Measurements from ENCODE around the gene PNPLA7. TPM values are rescaled to one million over a fixed set of nuclear protein-coding genes. Genes with fewer than 3 reads are reported as not detected.

PNPLA7 gene
- total and polyA plus RNA-seq, 7 donors, result 1.8 to 12.2 (median 8.2) TPM

DNA sequence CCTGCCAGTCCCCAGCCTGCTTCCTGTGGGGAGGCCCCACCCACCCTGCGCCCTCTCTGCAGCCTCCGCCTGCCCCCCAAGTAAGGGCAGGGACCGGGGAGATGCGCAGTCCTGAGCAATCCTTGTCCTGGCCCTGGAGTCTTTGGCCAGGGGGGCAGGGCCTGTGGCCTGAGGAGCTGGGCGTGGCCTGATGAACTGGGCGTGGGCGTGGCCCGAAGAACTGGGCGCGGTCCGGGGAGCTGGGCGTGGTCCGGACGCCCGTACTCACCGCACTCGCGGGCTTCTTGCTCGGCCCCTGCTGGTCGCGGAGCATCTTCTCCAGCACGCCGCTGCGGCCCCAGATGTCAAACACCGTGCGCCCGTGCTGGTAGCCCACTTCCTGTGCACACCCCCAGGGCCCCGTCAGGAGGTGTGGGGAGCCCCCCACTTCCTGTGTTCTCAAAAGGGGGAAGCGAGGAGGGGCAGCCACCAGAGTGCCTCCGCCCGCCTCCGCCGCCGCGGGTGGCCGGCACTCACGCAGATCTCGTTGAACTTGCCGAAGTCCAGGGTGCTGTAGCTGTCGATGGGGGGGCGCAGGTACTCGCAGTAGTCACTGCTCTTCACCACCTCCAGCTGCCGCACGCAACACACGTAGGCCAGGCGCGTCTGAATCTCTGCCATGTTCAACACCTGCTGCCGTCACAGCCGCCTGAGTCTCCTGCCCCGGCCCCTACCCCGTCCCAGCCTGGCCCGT lies 88.4 kb downstream of the PNPLA7 start:
- 36 to 69% methylated on average over 52 of the region's 52 CpGs for WGBS, 2 donors
- peak; percentile 73 for DNase-seq
- H3K27me3 ChIP-seq, result no peaks in the 10 kb centered on the region
- H3K36me3 ChIP-seq, result peaks cover 0 to 7% (median 0%) of the 10 kb centered on the region in 4 donors
- H3K27ac ChIP-seq, result no peak overlapping the region
- no peaks in the 10 kb centered on the region for H3K9me3 ChIP-seq
- no peak overlapping the region for H3K4me3 ChIP-seq
- peaks cover 0 to 27% (median 23%) of the 10 kb centered on the region in 4 donors for H3K4me1 ChIP-seq
- intact Hi-C loops (cut with DNase I), result no loop called here
- no peak for TF ChIP-seq POLR2AphosphoS5 (IDR thresholded peaks at IDR 0.05)
- no peak for TF ChIP-seq POLR2A (IDR thresholded peaks at IDR 0.05)
- TF ChIP-seq, protein P1, sequence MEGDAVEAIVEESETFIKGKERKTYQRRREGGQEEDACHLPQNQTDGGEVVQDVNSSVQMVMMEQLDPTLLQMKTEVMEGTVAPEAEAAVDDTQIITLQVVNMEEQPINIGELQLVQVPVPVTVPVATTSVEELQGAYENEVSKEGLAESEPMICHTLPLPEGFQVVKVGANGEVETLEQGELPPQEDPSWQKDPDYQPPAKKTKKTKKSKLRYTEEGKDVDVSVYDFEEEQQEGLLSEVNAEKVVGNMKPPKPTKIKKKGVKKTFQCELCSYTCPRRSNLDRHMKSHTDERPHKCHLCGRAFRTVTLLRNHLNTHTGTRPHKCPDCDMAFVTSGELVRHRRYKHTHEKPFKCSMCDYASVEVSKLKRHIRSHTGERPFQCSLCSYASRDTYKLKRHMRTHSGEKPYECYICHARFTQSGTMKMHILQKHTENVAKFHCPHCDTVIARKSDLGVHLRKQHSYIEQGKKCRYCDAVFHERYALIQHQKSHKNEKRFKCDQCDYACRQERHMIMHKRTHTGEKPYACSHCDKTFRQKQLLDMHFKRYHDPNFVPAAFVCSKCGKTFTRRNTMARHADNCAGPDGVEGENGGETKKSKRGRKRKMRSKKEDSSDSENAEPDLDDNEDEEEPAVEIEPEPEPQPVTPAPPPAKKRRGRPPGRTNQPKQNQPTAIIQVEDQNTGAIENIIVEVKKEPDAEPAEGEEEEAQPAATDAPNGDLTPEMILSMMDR (IDR thresholded peaks at IDR 0.05), result no peak
- TF ChIP-seq EP300 (IDR thresholded peaks at IDR 0.05), result no peak

DNA sequence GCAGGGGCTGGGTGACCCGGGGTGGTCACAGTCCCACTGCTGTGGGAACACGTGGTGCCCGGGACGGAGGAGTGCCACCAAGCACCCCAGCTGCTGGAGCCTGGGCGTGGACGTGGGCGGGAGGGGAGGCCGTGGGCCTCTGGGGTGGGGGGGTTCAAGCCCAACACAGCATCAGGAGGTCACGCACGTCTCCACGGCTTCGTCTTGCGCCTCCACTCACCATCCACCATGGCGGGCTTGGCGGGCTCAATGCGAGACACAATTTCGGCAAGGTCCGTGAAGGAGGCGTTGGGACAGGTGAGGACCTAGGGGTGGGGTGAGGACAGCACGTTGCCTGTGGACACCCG lies 88.9 kb downstream of the PNPLA7 start:
- DNase-seq, result no peak
- Histone ChIP-seq H3K9me3 (no peaks in the 10 kb centered on the region), H3K27ac (no peak overlapping the region), H3K36me3 (peaks cover 0 to 11% (median 0%) of the 10 kb centered on the region in 4 donors), H3K27me3 (no peaks in the 10 kb centered on the region), H3K4me3 (no peak overlapping the region), H3K4me1 (peaks cover 0 to 32% (median 23%) of the 10 kb centered on the region in 4 donors)
- intact Hi-C loops (cut with DNase I), result no loop called here
- WGBS, 2 donors, result 88 to 91% methylated on average over 21 of the region's 21 CpGs
- TF ChIP-seq POLR2A (IDR thresholded peaks at IDR 0.05), result no peak
- TF ChIP-seq POLR2AphosphoS5 (IDR thresholded peaks at IDR 0.05), result no peak
- TF ChIP-seq, protein P1 (IDR thresholded peaks at IDR 0.05), result no peak
- TF ChIP-seq EP300 (IDR thresholded peaks at IDR 0.05), result no peak

DNA sequence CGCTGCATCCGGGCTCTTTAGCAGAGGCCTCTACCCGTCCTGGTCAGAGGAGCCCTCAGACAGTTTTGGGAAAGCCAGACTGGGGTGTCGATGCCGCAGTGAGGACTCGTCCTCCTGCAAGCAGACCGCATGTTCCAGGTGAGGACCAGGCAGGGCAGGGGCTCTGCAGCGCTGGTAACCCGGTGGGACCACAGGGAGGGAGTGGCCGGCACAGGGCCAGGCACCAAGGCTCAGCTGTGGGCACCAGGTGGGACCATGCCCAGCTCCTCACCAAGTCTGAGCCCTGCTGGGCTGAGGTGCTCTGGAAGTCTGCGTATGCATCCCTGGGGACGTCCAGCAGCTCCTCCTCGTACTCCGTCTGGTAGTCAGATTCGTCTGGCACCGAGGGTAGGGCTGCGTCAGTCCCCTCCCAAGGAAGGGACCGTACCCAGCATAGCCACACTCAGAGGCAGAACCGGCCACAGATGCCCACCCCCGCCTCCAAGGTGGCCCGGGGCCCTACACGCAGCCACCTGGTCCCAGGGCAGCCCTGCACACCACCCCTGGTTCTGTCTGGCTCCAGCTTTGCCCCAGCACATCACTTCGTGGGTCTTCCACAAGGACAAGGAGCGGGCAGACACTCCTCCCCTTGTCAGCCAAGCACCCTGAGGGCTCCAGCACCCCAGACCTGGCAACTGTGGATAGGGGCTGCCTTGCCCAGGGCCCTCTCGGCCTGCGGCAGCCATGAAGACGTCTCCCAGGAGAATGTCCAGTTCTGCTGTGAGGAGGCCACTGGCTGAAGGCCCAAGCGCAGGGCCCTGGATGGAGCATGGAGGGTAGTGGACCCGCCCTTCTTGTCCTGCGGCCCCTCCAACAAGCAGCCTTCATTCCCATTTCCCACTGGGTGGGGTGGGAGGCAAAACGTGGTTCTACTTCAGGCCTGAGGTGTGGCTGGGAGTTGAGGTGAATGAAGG lies 89.6 kb downstream of the PNPLA7 start:
- Histone ChIP-seq H3K9me3 (no peaks in the 10 kb centered on the region), H3K4me1 (peaks cover 0 to 32% (median 23%) of the 10 kb centered on the region in 4 donors), H3K36me3 (peaks cover 0 to 11% (median 0%) of the 10 kb centered on the region in 4 donors), H3K4me3 (no peak overlapping the region), H3K27ac (no peak overlapping the region), H3K27me3 (no peaks in the 10 kb centered on the region)
- TF ChIP-seq POLR2A (IDR thresholded peaks at IDR 0.05) (no peak), POLR2AphosphoS5 (IDR thresholded peaks at IDR 0.05) (no peak), EP300 (IDR thresholded peaks at IDR 0.05) (no peak)
- TF ChIP-seq, protein P1 (IDR thresholded peaks at IDR 0.05), result no peak
- intact Hi-C loops (cut with DNase I), result no loop called here
- 93 to 94% methylated on average over 31 of the region's 31 CpGs for WGBS, 2 donors
- peak; percentile 67 for DNase-seq

GRCh38 chr9:137459601-137460362 lies 90.4 kb downstream of the PNPLA7 start:
- peaks cover 0 to 39% (median 29%) of the 10 kb centered on the region in 4 donors for H3K4me1 ChIP-seq
- intact Hi-C loops (cut with DNase I), result loop anchor here (5.0 to 10.0 kb wide), 2 partner anchors 37 to 145 kb away; partner anchors contain the start of genes ARRDC1, EXD3 and NOXA1
- H3K4me3 ChIP-seq, result peak overlapping the region; percentile 1 to 79 (median 68)
- H3K27me3 ChIP-seq, result no peaks in the 10 kb centered on the region
- 30 to 46% methylated on average over 15 of the region's 15 CpGs for WGBS, 2 donors
- peaks cover 0 to 11% (median 0%) of the 10 kb centered on the region in 4 donors for H3K36me3 ChIP-seq
- no peak for DNase-seq
- no peak for TF ChIP-seq POLR2A (IDR thresholded peaks at IDR 0.05)
- no peak for TF ChIP-seq EP300 (IDR thresholded peaks at IDR 0.05)
- TF ChIP-seq POLR2AphosphoS5 (IDR thresholded peaks at IDR 0.05), result no peak
- TF ChIP-seq, protein P1 (IDR thresholded peaks at IDR 0.05), result no peak
- no peaks in the 10 kb centered on the region for H3K9me3 ChIP-seq
- H3K27ac ChIP-seq, result peak overlapping the region; percentile 55 to 80 (median 74)
